H1 (cell line): ENCODE data around the gene ASIC1. TPM values are rescaled to one million over a fixed set of nuclear protein-coding genes. Genes with fewer than 3 reads are reported as not detected.

ENCODE experiments used
- CTCF ChIA-PET: fragments of 300-600 bp; sonication (Branson Sonifier 250); formaldehyde crosslinking; loops from one replicate; lab custom pipeline; 2021; ENCODE audit not compliant: partially characterized antibody; lab: Charles Lee
- POLR2A ChIA-PET: fragments of 300-600 bp; sonication (Branson Sonifier 250); formaldehyde crosslinking; loops from one replicate; lab custom pipeline; 2021; ENCODE audit warnings: inconsistent platforms; ENCODE audit not compliant: partially characterized antibody; lab: Charles Lee
- DNase-seq, 2 experiments: peaks; one replicate each; pipeline versions ENCODE4 v3.0.0 to v3.0.0-alpha.2; 2010 to 2022; ENCODE audit warnings: low spot score in 2 of 2, low read depth in 1 of 2, mixed read lengths in 1 of 2
- FAIRE-seq: peaks from 2 replicates; lab custom pipeline; 2011; peaks lifted over from hg19 to GRCh38; lab: Jason Lieb, UNC
- H2AFZ ChIP-seq: 2 replicates; pipeline ENCODE4 v1.8.1; 2012; ENCODE audit warnings: low read length, inconsistent platforms
- H2AK5ac ChIP-seq: 2 replicates; pipeline ENCODE4 v1.6.1; 2013; ENCODE audit warnings: low read depth, low read length
- H2BK120ac ChIP-seq: replicated peaks from 2 replicates; pipeline ENCODE3; 2013; ENCODE audit warnings: low read depth, low read length, inconsistent platforms
- H2BK12ac ChIP-seq: 2 replicates; pipeline ENCODE4 v1.6.1; 2013; ENCODE audit warnings: low read depth, low read length
- H2BK15ac ChIP-seq: 2 replicates; pipeline ENCODE4 v1.6.1; 2013; ENCODE audit warnings: low read length
- H2BK20ac ChIP-seq: 2 replicates; pipeline ENCODE4 v1.6.1; 2013; ENCODE audit warnings: low read length
- H2BK5ac ChIP-seq: 2 replicates; pipeline ENCODE4 v1.6.1; 2013; ENCODE audit warnings: low read depth, low read length
- H3K14ac ChIP-seq: 2 replicates; pipeline ENCODE4 v1.6.1; 2013; ENCODE audit warnings: inconsistent platforms; ENCODE audit not compliant: insufficient read length
- H3K18ac ChIP-seq: 2 replicates; pipeline ENCODE4 v1.6.1; 2013; ENCODE audit warnings: low read length; ENCODE audit errors: extremely low read depth
- H3K23ac ChIP-seq: 2 replicates; pipeline ENCODE4 v1.6.1; 2013; ENCODE audit warnings: inconsistent platforms; ENCODE audit not compliant: insufficient read length
- H3K23me2 ChIP-seq: 2 replicates; pipeline ENCODE4 v1.6.1; 2013; ENCODE audit warnings: low read depth, low read length
- H3K27ac ChIP-seq: 2 replicates; pipeline ENCODE4 v1.6.1; 2011; ENCODE audit warnings: low read depth, low read length, inconsistent platforms
- H3K27me3 ChIP-seq, 4 experiments: replicated peaks in 1 of 4; 1 replicate in 1 of 4; 2 replicates in 3 of 4; pipeline versions ENCODE4 v1.6.1 to v1.8.1; 2011 to 2013; ENCODE audit warnings: low read length in 3 of 4, mild to moderate bottlenecking in 3 of 4, inconsistent platforms in 2 of 4, mixed read lengths in 2 of 4, moderate library complexity in 1 of 4; ENCODE audit not compliant: control insufficient read depth in 3 of 4, insufficient read depth in 3 of 4; ENCODE audit errors: extremely low read depth in 1 of 4
- H3K36me3 ChIP-seq, 4 experiments: 2 replicates each; pipeline versions ENCODE4 v1.6.1 to v1.8.1; 2011 to 2013; ENCODE audit warnings: mild to moderate bottlenecking in 4 of 4, low read length in 3 of 4, moderate library complexity in 2 of 4, control low read depth in 1 of 4, inconsistent platforms in 1 of 4; ENCODE audit not compliant: insufficient read depth in 4 of 4, control insufficient read depth in 2 of 4
- H3K4ac ChIP-seq: replicated peaks from 2 replicates; pipeline ENCODE3; 2013; ENCODE audit warnings: low read length, low read depth, mixed read lengths, inconsistent platforms; ENCODE audit not compliant: insufficient read length
- H3K4me1 ChIP-seq, 4 experiments: replicated peaks in 1 of 4; 1 replicate in 1 of 4; 2 replicates in 3 of 4; pipeline versions ENCODE4 v1.6.1 to v1.8.1; 2011 to 2013; ENCODE audit warnings: low read length in 3 of 4, inconsistent platforms in 2 of 4, mixed read lengths in 1 of 4; ENCODE audit not compliant: insufficient read depth in 4 of 4, control insufficient read depth in 3 of 4
- H3K4me2 ChIP-seq, 2 experiments: 2 replicates each; pipeline versions ENCODE4 v1.6.1 to v1.8.1; 2011 to 2013; ENCODE audit warnings: low read depth in 2 of 2, low read length in 2 of 2, control low read depth in 1 of 2, inconsistent platforms in 1 of 2, mild to moderate bottlenecking in 1 of 2; ENCODE audit not compliant: insufficient read depth in 1 of 2
- H3K4me3 ChIP-seq, 4 experiments: fragments of 200-600, 300-600 bp in 1 of 4; sonication (generic), shearing (Covaris generic), sonication (Bioruptor Twin) in 1 of 4; 2 replicates each; pipeline versions ENCODE4 v1.5.1 to v1.8.1; 2011 to 2016; ENCODE audit warnings: low read length in 4 of 4, low read depth in 3 of 4, control low read depth in 2 of 4, inconsistent platforms in 2 of 4, mild to moderate bottlenecking in 2 of 4, mixed read lengths in 1 of 4, moderate library complexity in 1 of 4; ENCODE audit not compliant: insufficient read depth in 2 of 4; ENCODE audit errors: extremely low read depth in 1 of 4
- H3K56ac ChIP-seq: replicated peaks from 2 replicates; pipeline ENCODE3; 2013; ENCODE audit warnings: low read depth, mild to moderate bottlenecking, mixed read lengths, low read length, inconsistent platforms; ENCODE audit not compliant: insufficient read length
- H3K79me1 ChIP-seq: 2 replicates; pipeline ENCODE4 v1.6.1; 2013; ENCODE audit warnings: low read depth, low read length, control low read depth
- H3K79me2 ChIP-seq, 2 experiments: 2 replicates each; pipeline versions ENCODE4 v1.6.1 to v1.8.1; 2012 to 2013; ENCODE audit warnings: low read length in 2 of 2, mild to moderate bottlenecking in 2 of 2, inconsistent platforms in 1 of 2; ENCODE audit not compliant: insufficient read depth in 2 of 2, control insufficient read depth in 1 of 2
- H3K9ac ChIP-seq, 4 experiments: replicated peaks in 1 of 4; 1 replicate in 1 of 4; 2 replicates in 3 of 4; pipeline versions ENCODE4 v1.6.1 to v1.8.1; 2011 to 2013; ENCODE audit warnings: low read depth in 3 of 4, low read length in 3 of 4, control low read depth in 2 of 4, mild to moderate bottlenecking in 2 of 4, moderate library complexity in 2 of 4, inconsistent platforms in 1 of 4; ENCODE audit errors: extremely low read depth in 1 of 4
- H3K9me3 ChIP-seq, 2 experiments: 2 replicates each; pipeline versions ENCODE4 v1.6.1 to v1.8.1; 2012 to 2013; ENCODE audit warnings: mild to moderate bottlenecking in 2 of 2, moderate library complexity in 2 of 2, control low read depth in 1 of 2, inconsistent platforms in 1 of 2, low read depth in 1 of 2, low read length in 1 of 2, mixed read lengths in 1 of 2; ENCODE audit not compliant: insufficient read depth in 2 of 2
- H4K20me1 ChIP-seq, 2 experiments: replicated peaks in 1 of 2; 2 replicates each; pipeline versions ENCODE3 to v1.8.1; 2011 to 2013; ENCODE audit warnings: inconsistent platforms in 2 of 2, low read length in 2 of 2, mild to moderate bottlenecking in 1 of 2; ENCODE audit not compliant: insufficient read depth in 2 of 2, control insufficient read depth in 1 of 2
- H4K5ac ChIP-seq: 2 replicates; pipeline ENCODE4 v1.6.1; 2013; ENCODE audit warnings: low read length, low read depth, mixed read lengths, inconsistent platforms; ENCODE audit not compliant: insufficient read length
- H4K8ac ChIP-seq: 2 replicates; pipeline ENCODE4 v1.8.0; 2013; ENCODE audit warnings: mild to moderate bottlenecking, moderate library complexity, low read length, inconsistent platforms; ENCODE audit not compliant: insufficient read depth; ENCODE audit errors: extremely low read depth
- H4K91ac ChIP-seq: replicated peaks from 2 replicates; pipeline ENCODE3; 2013; ENCODE audit warnings: low read length, mixed read lengths, inconsistent platforms; ENCODE audit not compliant: insufficient read length
- WGBS, 2 experiments: shearing (Covaris generic) in 1 of 2; methylation state at CpG; one replicate each; pipeline versions ENCODE4 v1.1.6 to v1.1.7; 2013 to 2015; ENCODE audit warnings: low lambda C conversion rate in 2 of 2, mixed read lengths in 2 of 2, inconsistent platforms in 1 of 2, low coverage in 1 of 2, missing lambda C conversion rate in 1 of 2; ENCODE audit not compliant: insufficient replicate concordance in 2 of 2, insufficient coverage in 1 of 2, insufficient read length in 1 of 2; ENCODE audit errors: extremely low coverage in 1 of 2, missing lambda C conversion rate in 1 of 2; 5-methylcytosine and 5-hydroxymethylcytosine counted together
- polyA plus RNA-seq, 7 experiments: library from polyadenylated mRNA; depleted of rRNA in 3 of 7; stranded (reverse) in 5 of 7; unstranded in 2 of 7; fragments of >200 nt in 5 of 7; fragments of 200-250 nt in 2 of 7; gene quantifications; 1 replicate in 5 of 7; 2 replicates in 1 of 7; 4 replicates in 1 of 7; pipeline versions ENCODE4 v1.2.1 to v1.2.3, GENCODE V29; 2011 to 2013; ENCODE audit warnings: missing spikeins in 2 of 7, mixed read lengths in 2 of 7
- total RNA-seq: library from RNA; stranded (reverse); fragmentation: NEBNext Ultra II Directional; extraction: Animal tissue kit (Norgen Biotek cat#: 25700); gene quantifications from 2 replicates; pipeline ENCODE4 v1.2.1, GENCODE V29; 2021

Gene ASIC1
- total and polyA plus RNA-seq, 2 of the 8 experiments (the other 6 are each of a cell fraction or from before 2014, with no cell fraction given) = 2.4 to 4.4 TPM

- Histone ChIP-seq H2AFZ (no peak overlapping the region), H3K14ac (no peak overlapping the region), H4K20me1 (no peaks in the 10 kb centered on the region), H2BK20ac (no peak overlapping the region), H3K36me3 (peaks cover 0 to 12% (median 2%) of the 10 kb centered on the region in 4 experiments; a peak in 2 of 8 replicates), H3K79me2 (peaks cover 0 to 22% of the 10 kb centered on the region in 2 experiments; a peak in 2 of 4 replicates), H3K4me3 (no peak overlapping the region), H4K8ac (no peak overlapping the region), H3K27me3 (no peaks in the 10 kb centered on the region), H3K4me1 (peaks cover 0 to 2% (median 0%) of the 10 kb centered on the region in 4 experiments; a peak in 1 of 7 replicates), H3K9me3 (no peaks in the 10 kb centered on the region), H2AK5ac (no peak overlapping the region), H3K23me2 (peaks cover 2% of the 10 kb centered on the region; the same call in 1 of the 2 replicates), H2BK15ac (no peak overlapping the region), H3K9ac (no peak overlapping the region; a peak in 1 of 7 replicates), H3K18ac (no peak overlapping the region), H2BK5ac (no peak overlapping the region), H3K27ac (no peak overlapping the region), H3K79me1 (peaks cover 4% of the 10 kb centered on the region), H3K23ac (no peak overlapping the region), H2BK120ac (no peak overlapping the region), H4K5ac (no peak overlapping the region), H2BK12ac (no peak overlapping the region), H3K4me2 (no peak overlapping the region), H3K4ac (no peak overlapping the region), H4K91ac (no peak overlapping the region), H3K56ac (no peak overlapping the region)
- FAIRE-seq (no peak), DNase-seq (no peak)
- ChIA-PET POLR2A (no interaction called here), CTCF (interaction anchor here (0.8 to 1.9 kb wide), 4 partner anchors 10 to 236 kb away, joined by 3 to 8 read pairs (median 4); no protein-coding TSS in a partner anchor)
- WGBS, 2 experiments = 83% methylated on average over 2 of the region's 2 CpGs; no CpG with 5 or more reads in 1 of the 2 experiments
These were observed 43.8 kb upstream of the ASIC1 start for GRCh38 chr12:50013361-50014147.
